Measurements from ENCODE around the gene SAXO2. TPM values are rescaled to one million over a fixed set of nuclear protein-coding genes. Genes with fewer than 3 reads are reported as not detected.

The SAXO2 gene
- total and polyA plus RNA-seq, 2 of the 4 experiments (the other 2 are of a cell fraction) = 0.14 TPM; not detected in 1

DNA sequence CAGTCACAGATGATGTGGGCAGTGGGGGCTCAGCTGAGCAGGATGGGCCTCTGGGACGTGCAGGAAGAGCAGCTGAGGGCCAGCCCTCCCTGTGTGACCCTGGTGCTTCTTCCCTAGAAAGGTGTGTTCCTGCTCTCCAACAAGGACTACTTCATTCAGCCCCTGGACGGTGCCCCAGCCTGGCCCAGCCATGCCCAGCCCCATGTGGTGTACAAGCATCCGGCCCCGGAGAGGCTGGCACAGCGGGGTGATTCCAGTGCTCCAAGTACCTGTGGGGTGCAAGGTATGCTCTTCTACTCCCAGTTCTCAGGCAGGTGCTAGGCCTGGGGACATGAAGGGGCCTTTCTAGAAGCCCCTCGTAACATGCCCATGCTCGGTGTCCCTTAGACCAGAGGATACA, 38.3 kb downstream of the SAXO2 start:
- no peaks in the 10 kb centered on the region for H3K9me3 ChIP-seq (ENCODE audit: control insufficient read depth, insufficient read depth, low read length)
- no peak overlapping the region for H3K4me2 ChIP-seq (ENCODE audit: low read depth, low read length)
- H4K8ac ChIP-seq (ENCODE audit: low read depth in 2 of 2, low read length in 2 of 2) = no peak overlapping the region
- no peak overlapping the region for H3K18ac ChIP-seq (ENCODE audit: low read depth, low read length)
- no peak overlapping the region for H3K23ac ChIP-seq (ENCODE audit: low read depth, low read length)
- dilution Hi-C loops (cut with HindIII; ENCODE audit: low sequenced_read_pairs, unreplicated experiment) (no loop called here), in situ Hi-C loops (cut with MboI; ENCODE audit: low sequenced_read_pairs) (no loop called here), intact Hi-C loops (cut with micrococcal nuclease) (no loop called here)
- no peak overlapping the region for H3K56ac ChIP-seq (ENCODE audit: extremely low read depth, insufficient read depth, low read length)
- H3K79me1 ChIP-seq (ENCODE audit: low read depth in 1 of 2, low read length in 2 of 2) = no peaks in the 10 kb centered on the region
- H2BK15ac ChIP-seq (ENCODE audit: low read depth, low read length) = no peak overlapping the region
- ChIA-PET CTCF (no interaction called here), POLR2A (ENCODE audit: unreplicated experiment) (no interaction called here)
- no peaks in the 10 kb centered on the region for H3K4me1 ChIP-seq (ENCODE audit: control insufficient read depth, insufficient read depth, low read length)
- H4K5ac ChIP-seq (ENCODE audit: low read depth, low read length) = no peak overlapping the region
- TF ChIP-seq CHD1 (IDR thresholded peaks at IDR 0.05; ENCODE audit: low read depth, low read length) (no peak), RCOR1 (IDR thresholded peaks at IDR 0.05; ENCODE audit: insufficient replicate concordance, low read length) (no peak), RFX5 (IDR thresholded peaks at IDR 0.05; ENCODE audit: low read depth, low read length) (no peak), NFE2L2 (IDR thresholded peaks at IDR 0.05; ENCODE audit: low read depth, low read length) (no peak), BHLHE40 (IDR thresholded peaks at IDR 0.05; ENCODE audit: low read depth, low read length) (no peak), FOS (IDR thresholded peaks at IDR 0.05; ENCODE audit: low read depth, low read length) (no peak), RAD21 (IDR thresholded peaks at IDR 0.05; ENCODE audit: low read length) (no peak), POLR2A (IDR thresholded peaks at IDR 0.05; ENCODE audit: low read depth, low read length) (no peak), CEBPB (IDR thresholded peaks at IDR 0.05; ENCODE audit: low read depth, low read length) (no peak), USF2 (IDR thresholded peaks at IDR 0.05; ENCODE audit: low read depth, low read length) (no peak), MXI1 (IDR thresholded peaks at IDR 0.05; ENCODE audit: borderline replicate concordance, low read depth, low read length) (no peak), CTCF (conservative IDR thresholded peaks at IDR 0.05; ENCODE audit: low read depth, low read length) (no peak), SMC3 (IDR thresholded peaks at IDR 0.05; ENCODE audit: low read depth, low read length) (no peak), MAFK (IDR thresholded peaks at IDR 0.05; ENCODE audit: low read depth, low read length) (no peak), MAZ (IDR thresholded peaks at IDR 0.05; ENCODE audit: borderline replicate concordance, low read depth, low read length) (no peak)
- TF ChIP-seq, protein P1, sequence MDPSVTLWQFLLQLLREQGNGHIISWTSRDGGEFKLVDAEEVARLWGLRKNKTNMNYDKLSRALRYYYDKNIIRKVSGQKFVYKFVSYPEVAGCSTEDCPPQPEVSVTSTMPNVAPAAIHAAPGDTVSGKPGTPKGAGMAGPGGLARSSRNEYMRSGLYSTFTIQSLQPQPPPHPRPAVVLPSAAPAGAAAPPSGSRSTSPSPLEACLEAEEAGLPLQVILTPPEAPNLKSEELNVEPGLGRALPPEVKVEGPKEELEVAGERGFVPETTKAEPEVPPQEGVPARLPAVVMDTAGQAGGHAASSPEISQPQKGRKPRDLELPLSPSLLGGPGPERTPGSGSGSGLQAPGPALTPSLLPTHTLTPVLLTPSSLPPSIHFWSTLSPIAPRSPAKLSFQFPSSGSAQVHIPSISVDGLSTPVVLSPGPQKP (IDR thresholded peaks at IDR 0.05; ENCODE audit: borderline replicate concordance, low read depth, low read length) = no peak
- H3K4ac ChIP-seq (ENCODE audit: low read depth, low read length) = no peak overlapping the region
- H3K4me3 ChIP-seq (ENCODE audit: insufficient read depth, low read depth, low read length) = no peak overlapping the region
- no peak overlapping the region for H4K91ac ChIP-seq (ENCODE audit: insufficient read depth, low read depth, low read length)
- no peak overlapping the region for H2BK120ac ChIP-seq (ENCODE audit: low read depth, low read length)
- 70% methylated on average over 2 of the region's 7 CpGs; no CpG with 5 or more reads in 1 of the 2 experiments for WGBS, 2 experiments (ENCODE audit: extremely low coverage in 2 of 2, insufficient read length in 1 of 2)
- H2BK20ac ChIP-seq (ENCODE audit: low read depth, low read length) = no peak overlapping the region
- no peak overlapping the region for H3K14ac ChIP-seq (replicated peaks; ENCODE audit: low read depth, low read length)
- peaks cover 20% of the 10 kb centered on the region for H3K27me3 ChIP-seq (ENCODE audit: control insufficient read depth, insufficient read depth, low read length)
- no peaks in the 10 kb centered on the region for H4K20me1 ChIP-seq (ENCODE audit: insufficient read depth, low read length)
- H2BK5ac ChIP-seq (ENCODE audit: low read depth, low read length, poor library complexity, severe bottlenecking) = no peak overlapping the region
- no peak overlapping the region for H3K9ac ChIP-seq (ENCODE audit: low read depth, low read length)
- no peak for DNase-seq
- H2AK5ac ChIP-seq (ENCODE audit: low read depth, low read length) = no peak overlapping the region
- no peak for ATAC-seq (ENCODE audit: low read depth)
- peak overlapping the region; percentile 28 for H2AK9ac ChIP-seq (replicated peaks; ENCODE audit: low read depth, low read length, poor library complexity)
- peak overlapping the region; percentile 63 for H2AFZ ChIP-seq (replicated peaks; ENCODE audit: low read length, poor library complexity)
- no peaks in the 10 kb centered on the region for H3K36me3 ChIP-seq (ENCODE audit: control insufficient read depth, insufficient read depth, low read length)
- H3K9me1 ChIP-seq (ENCODE audit: insufficient read depth, low read length) = no peaks in the 10 kb centered on the region; the same call in 1 of the 2 replicates
- no peak overlapping the region for H3K27ac ChIP-seq (ENCODE audit: insufficient read depth, low read length)
- no TSS peak for BruUV-seq (replicated peaks)

All from IMR-90 (cell line).